Osteocyte (in vitro differentiated cells): ENCODE data around the gene SPATS2. TPM values are rescaled to one million over a fixed set of nuclear protein-coding genes. Genes with fewer than 3 reads are reported as not detected.

ENCODE experiments used
- DNase-seq: peaks from one replicate; pipeline ENCODE4 v3.0.0; 2021; ENCODE audit warnings: mixed read lengths; ENCODE audit not compliant: unreplicated experiment; ENCODE audit errors: extremely low spot score
- H3K27ac Mint-ChIP-seq: one replicate; pipeline ENCODE4 v1.8.0; 2021; ENCODE audit warnings: mild to moderate bottlenecking, mixed read lengths; ENCODE audit not compliant: unreplicated experiment
- H3K27me3 Mint-ChIP-seq: one replicate; pipeline ENCODE4 v1.8.0; 2021; ENCODE audit warnings: mixed read lengths; ENCODE audit not compliant: unreplicated experiment
- H3K36me3 Mint-ChIP-seq: one replicate; pipeline ENCODE4 v1.8.0; 2021; ENCODE audit warnings: mixed read lengths; ENCODE audit not compliant: unreplicated experiment
- H3K4me1 Mint-ChIP-seq: one replicate; pipeline ENCODE4 v1.8.0; 2021; ENCODE audit warnings: mixed read lengths; ENCODE audit not compliant: unreplicated experiment
- H3K4me3 Mint-ChIP-seq: one replicate; pipeline ENCODE4 v1.8.0; 2021; ENCODE audit warnings: mild to moderate bottlenecking, moderate library complexity, mixed read lengths; ENCODE audit not compliant: unreplicated experiment
- H3K9me3 Mint-ChIP-seq: one replicate; pipeline ENCODE4 v1.8.0; 2021; ENCODE audit warnings: mixed read lengths; ENCODE audit not compliant: unreplicated experiment
- CTCF ChIP-seq: fragments of 200-600 bp; sonication (generic); IDR thresholded peaks from 2 replicates; pipeline ENCODE4 v1.5.0; 2021; ENCODE audit warnings: antibody characterized with exemption, mild to moderate bottlenecking, moderate library complexity
- total RNA-seq: library from RNA; stranded (reverse); gene quantifications from 2 replicates; pipeline ENCODE4 v1.2.1, GENCODE V29; 2021

SPATS2 gene
- total RNA-seq, 1 donor from 2014 or later, result 25.6 TPM

DNA sequence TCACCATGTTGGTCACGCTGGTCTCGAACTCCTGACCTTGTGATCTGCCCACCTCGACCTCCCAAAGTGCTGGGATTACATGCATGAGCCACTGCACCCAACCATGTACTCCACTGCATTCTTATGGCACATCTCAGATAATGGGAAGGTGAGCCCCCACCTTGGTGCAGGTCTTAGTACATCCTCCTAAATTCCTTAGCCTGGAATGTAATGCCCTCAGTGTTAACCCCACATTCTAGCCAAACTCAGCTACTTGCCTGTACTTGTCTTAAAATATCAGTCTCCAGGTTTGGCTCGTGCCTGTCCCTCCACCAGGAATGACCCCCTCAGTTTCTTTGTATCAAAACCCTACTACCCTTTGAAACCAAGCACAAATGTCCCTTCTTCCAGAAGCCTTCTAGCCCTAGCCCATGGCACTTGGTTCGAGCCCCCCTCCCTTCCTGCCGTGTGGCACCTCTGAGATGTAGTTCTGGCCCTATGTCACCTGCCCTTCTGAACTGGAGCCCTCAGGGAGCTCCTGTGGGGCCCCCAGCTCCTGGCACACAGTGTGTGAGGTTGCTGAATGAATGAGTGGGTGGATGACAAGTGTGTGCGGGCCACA lies 179.9 kb downstream of the SPATS2 start:
- Mint-ChIP-seq H3K27ac (no peak overlapping the region), H3K27me3 (peaks cover 16% of the 10 kb centered on the region), H3K9me3 (no peaks in the 10 kb centered on the region), H3K36me3 (no peaks in the 10 kb centered on the region), H3K4me3 (no peak overlapping the region), H3K4me1 (no peaks in the 10 kb centered on the region)
- no peak for TF ChIP-seq CTCF
- no peak for DNase-seq

- H3K4me3 Mint-ChIP-seq, result no peak overlapping the region
- no peak for TF ChIP-seq CTCF
- no peaks in the 10 kb centered on the region for H3K4me1 Mint-ChIP-seq
- H3K9me3 Mint-ChIP-seq, result no peaks in the 10 kb centered on the region
- H3K27me3 Mint-ChIP-seq, result peaks cover 21% of the 10 kb centered on the region
- DNase-seq, result no peak
- no peak overlapping the region for H3K27ac Mint-ChIP-seq
- H3K36me3 Mint-ChIP-seq, result no peaks in the 10 kb centered on the region
Observed at GRCh38 chr12:49548481-49548821, 181.2 kb downstream of the SPATS2 start.

- no peak for TF ChIP-seq CTCF
- Mint-ChIP-seq H3K9me3 (no peaks in the 10 kb centered on the region), H3K4me1 (no peaks in the 10 kb centered on the region), H3K36me3 (no peaks in the 10 kb centered on the region), H3K27ac (no peak overlapping the region), H3K4me3 (no peak overlapping the region), H3K27me3 (peaks cover 21% of the 10 kb centered on the region)
- no peak for DNase-seq
Observed at GRCh38 chr12:49548822-49549648, 181.8 kb downstream of the SPATS2 start.

DNA sequence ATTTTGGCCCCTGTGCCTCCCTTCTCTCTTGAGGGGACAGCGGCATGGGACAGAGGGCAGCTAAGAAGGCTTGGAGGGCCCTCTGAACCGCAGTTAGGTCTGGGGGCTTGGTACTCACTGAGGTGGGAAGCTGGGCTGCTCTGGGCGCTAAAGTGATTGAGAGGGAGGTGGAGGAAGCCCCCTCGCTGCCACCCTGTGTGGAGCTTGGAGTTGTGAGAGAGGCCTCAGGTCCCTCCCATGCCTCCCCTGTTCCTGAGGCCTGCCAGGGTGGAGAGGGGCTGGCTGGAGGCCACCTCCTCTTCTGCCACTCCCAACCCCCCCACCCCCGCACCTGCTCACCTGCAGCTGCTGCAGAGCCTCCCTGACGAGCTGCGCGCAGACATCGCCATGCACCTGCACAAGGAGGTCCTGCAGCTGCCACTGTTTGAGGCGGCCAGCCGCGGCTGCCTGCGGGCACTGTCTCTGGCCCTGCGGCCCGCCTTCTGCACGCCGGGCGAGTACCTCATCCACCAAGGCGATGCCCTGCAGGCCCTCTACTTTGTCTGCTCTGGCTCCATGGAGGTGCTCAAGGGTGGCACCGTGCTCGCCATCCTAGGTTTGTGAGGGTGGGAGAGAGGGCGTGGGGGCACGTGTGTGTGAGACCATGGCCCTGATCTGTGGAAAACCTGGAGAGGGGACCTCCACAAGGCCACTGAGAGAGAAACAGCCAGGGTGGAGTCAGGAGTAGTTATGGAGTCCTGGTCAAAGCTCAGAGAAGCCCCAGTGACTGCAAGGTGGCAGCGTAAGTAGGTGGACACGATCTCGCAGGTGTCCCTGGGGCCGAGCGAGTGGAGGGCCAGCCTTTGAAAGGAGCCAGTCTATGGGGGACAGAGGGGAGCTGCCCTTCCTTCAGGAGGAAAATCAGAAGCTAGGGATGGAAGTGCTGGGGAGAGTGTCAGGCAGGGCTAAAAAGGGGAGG lies 182.8 kb downstream of the SPATS2 start:
- no peaks in the 10 kb centered on the region for H3K9me3 Mint-ChIP-seq
- no peak overlapping the region for H3K4me3 Mint-ChIP-seq

More for the DNA sequence above, 182.8 kb downstream of the SPATS2 start:
- Mint-ChIP-seq H3K36me3 (no peaks in the 10 kb centered on the region), H3K4me1 (no peaks in the 10 kb centered on the region), H3K27me3 (peaks cover 16% of the 10 kb centered on the region), H3K27ac (no peak overlapping the region)
- no peak for DNase-seq
- no peak for TF ChIP-seq CTCF
